ENCODE results near the gene PARK7.

Gene PARK7

DNA sequence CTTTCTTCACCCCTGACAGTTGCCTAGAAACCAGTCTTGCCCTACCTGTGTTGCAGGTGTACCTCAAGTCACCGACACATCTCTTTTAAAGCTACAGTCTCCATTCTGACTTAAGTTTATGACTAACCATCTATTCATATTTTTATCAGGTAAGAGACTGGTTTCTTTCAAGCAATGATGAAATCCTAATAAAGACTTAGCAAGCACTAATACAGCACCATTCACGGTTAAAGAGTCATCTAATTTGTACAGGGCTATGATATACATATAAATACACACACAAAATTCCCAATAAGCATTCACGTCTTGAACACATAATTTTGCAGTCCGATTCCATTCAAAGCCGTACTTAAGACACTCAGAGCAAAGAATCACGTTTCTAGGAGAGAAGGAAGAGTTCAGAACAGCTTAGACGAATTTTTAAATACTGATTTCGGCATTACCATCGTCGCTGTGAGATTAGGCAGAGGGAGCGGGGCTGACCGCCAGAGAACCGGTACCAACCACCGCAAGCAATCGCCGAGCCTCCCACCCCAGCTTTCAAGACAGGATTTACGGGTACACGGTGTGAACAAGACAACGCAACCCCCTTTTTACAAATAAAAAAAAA is 63.7 kb downstream of the PARK7 start:
- ATAC-seq (ENCODE audit: insufficient read depth, low read depth) (no peak), DNase-seq (no peak)
- no peak overlapping the region for H3K27ac ChIP-seq (ENCODE audit: low read length)
- H3K36me3 ChIP-seq (ENCODE audit: insufficient read depth, low read length) = no peaks in the 10 kb centered on the region
- H3K9ac ChIP-seq (ENCODE audit: low read depth, low read length) = no peak overlapping the region
- H4K20me1 ChIP-seq (ENCODE audit: insufficient read depth, low read length) = no peaks in the 10 kb centered on the region
- no peaks in the 10 kb centered on the region for H3K79me2 ChIP-seq (ENCODE audit: insufficient read depth, low read length)
- no peaks in the 10 kb centered on the region for H3K4me1 ChIP-seq (ENCODE audit: insufficient read depth, low read length)
- H2AFZ ChIP-seq (ENCODE audit: low read depth, low read length) = no peak overlapping the region
- no peak overlapping the region for H3K4me3 ChIP-seq (ENCODE audit: low read depth in 1 of 2, low read length in 2 of 2)
- peaks cover 11% of the 10 kb centered on the region for H3K27me3 ChIP-seq (ENCODE audit: insufficient read depth, low read length, poor library complexity)
- H3K9me3 ChIP-seq (ENCODE audit: insufficient read depth, low read length, severe bottlenecking) = no peaks in the 10 kb centered on the region
- no peak for TF ChIP-seq EZH2 (IDR thresholded peaks at IDR 0.05; ENCODE audit: borderline replicate concordance, low read depth, low read length, severe bottlenecking)
- TF ChIP-seq, protein P1, sequence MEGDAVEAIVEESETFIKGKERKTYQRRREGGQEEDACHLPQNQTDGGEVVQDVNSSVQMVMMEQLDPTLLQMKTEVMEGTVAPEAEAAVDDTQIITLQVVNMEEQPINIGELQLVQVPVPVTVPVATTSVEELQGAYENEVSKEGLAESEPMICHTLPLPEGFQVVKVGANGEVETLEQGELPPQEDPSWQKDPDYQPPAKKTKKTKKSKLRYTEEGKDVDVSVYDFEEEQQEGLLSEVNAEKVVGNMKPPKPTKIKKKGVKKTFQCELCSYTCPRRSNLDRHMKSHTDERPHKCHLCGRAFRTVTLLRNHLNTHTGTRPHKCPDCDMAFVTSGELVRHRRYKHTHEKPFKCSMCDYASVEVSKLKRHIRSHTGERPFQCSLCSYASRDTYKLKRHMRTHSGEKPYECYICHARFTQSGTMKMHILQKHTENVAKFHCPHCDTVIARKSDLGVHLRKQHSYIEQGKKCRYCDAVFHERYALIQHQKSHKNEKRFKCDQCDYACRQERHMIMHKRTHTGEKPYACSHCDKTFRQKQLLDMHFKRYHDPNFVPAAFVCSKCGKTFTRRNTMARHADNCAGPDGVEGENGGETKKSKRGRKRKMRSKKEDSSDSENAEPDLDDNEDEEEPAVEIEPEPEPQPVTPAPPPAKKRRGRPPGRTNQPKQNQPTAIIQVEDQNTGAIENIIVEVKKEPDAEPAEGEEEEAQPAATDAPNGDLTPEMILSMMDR (IDR thresholded peaks at IDR 0.05; ENCODE audit: borderline replicate concordance, extremely low read depth, low read length, poor library complexity, severe bottlenecking) = no peak
- no peak overlapping the region for H3K4me2 ChIP-seq (ENCODE audit: insufficient read depth, low read length)

DNA sequence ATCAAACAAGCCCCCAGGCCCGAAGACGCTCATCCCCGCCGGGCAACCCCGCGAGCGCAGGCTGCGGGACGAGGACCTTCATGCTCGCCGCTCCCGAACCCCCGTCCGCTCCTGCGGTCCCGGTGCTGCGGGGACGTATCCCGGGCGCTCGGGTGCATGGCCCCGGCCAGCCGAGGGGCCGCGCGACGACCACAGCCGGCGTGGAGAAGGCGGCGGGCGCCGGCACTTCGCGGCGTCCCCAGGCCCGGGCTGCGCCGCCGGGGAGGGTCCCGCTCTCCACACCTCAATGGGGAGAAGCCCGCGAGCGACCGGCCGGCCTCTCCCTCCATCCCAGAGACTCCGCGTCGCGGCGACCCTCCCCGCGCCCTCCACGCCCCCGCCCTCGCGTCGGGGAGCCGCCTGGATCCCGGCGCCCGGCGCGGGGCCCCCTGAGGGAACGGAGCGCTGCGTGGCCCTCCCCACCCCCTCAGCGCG is 64.2 kb downstream of the PARK7 start:
- H3K9me3 ChIP-seq (ENCODE audit: insufficient read depth, low read length, severe bottlenecking) = no peaks in the 10 kb centered on the region
- no peak overlapping the region for H3K4me2 ChIP-seq (ENCODE audit: insufficient read depth, low read length)
- H3K36me3 ChIP-seq (ENCODE audit: insufficient read depth, low read length) = no peaks in the 10 kb centered on the region
- H3K4me1 ChIP-seq (ENCODE audit: insufficient read depth, low read length) = no peaks in the 10 kb centered on the region
- H3K4me3 ChIP-seq (ENCODE audit: low read depth in 1 of 2, low read length in 2 of 2) = no peak overlapping the region
- DNase-seq (no peak), ATAC-seq (ENCODE audit: insufficient read depth, low read depth) (no peak)
- TF ChIP-seq, protein P1 (IDR thresholded peaks at IDR 0.05; ENCODE audit: borderline replicate concordance, extremely low read depth, low read length, poor library complexity, severe bottlenecking) = no peak
- TF ChIP-seq EZH2 (IDR thresholded peaks at IDR 0.05; ENCODE audit: borderline replicate concordance, low read depth, low read length, severe bottlenecking) = no peak
- H3K9ac ChIP-seq (ENCODE audit: low read depth, low read length) = no peak overlapping the region
- H2AFZ ChIP-seq (ENCODE audit: low read depth, low read length) = no peak overlapping the region
- no peaks in the 10 kb centered on the region for H3K79me2 ChIP-seq (ENCODE audit: insufficient read depth, low read length)
- peaks cover 11% of the 10 kb centered on the region for H3K27me3 ChIP-seq (ENCODE audit: insufficient read depth, low read length, poor library complexity)
- H4K20me1 ChIP-seq (ENCODE audit: insufficient read depth, low read length) = no peaks in the 10 kb centered on the region
- no peak overlapping the region for H3K27ac ChIP-seq (ENCODE audit: low read length)

DNA sequence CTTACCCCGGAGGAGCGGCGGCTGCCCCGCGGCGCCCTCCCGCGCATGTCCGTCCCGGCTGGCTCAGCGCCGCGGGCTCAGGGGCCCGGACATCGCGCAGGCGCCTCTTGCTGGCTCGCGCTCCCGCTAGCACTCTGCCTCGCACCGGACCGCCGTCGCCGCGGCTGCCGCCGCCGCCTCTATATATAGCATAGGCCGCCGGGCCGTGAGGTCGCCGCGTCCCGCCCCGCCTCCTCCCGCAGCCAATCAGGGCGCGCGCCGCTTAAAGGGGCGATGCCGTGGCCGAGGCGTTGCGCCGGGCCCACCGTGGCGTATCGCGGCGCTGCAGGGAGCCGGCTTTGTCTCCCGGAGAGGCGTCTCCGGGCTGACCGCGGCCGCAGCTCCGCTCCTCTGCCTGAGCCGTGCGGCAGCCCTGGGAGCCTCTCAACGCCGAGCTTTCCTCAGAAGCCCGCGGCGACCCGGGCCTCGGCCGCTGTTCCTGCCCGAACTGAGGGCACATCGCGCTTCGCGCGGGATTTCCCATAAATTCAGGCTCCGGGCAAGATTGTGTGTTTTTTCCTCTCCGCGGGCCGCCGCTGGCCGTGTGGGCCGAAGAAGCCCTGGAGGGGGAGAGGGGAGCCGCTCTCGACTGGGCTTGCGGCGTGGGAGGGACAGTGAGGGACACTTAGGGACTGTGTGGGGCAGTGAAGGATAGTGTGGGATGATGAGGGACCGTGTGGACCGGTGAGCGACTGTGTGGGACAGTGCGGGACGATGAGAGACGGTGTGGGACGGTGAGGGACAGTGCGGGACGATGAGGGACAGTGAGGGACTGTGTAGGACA is 64.9 kb downstream of the PARK7 start, which contains the start of gene ERRFI1:
ERRFI1 (minus strand) TSS at position 157 of the 823 bp plus-strand sequence. CDS start 10,690 bp downstream, outside the sequence.
- Histone ChIP-seq H3K9me3 (ENCODE audit: insufficient read depth, low read length, severe bottlenecking) (no peaks in the 10 kb centered on the region), H3K4me2 (ENCODE audit: insufficient read depth, low read length) (no peak within 1 kb of the TSS), H3K9ac (ENCODE audit: low read depth, low read length) (no peak within 1 kb of the TSS), H2AFZ (ENCODE audit: low read depth, low read length) (no peak within 1 kb of the TSS), H3K36me3 (ENCODE audit: insufficient read depth, low read length) (no peaks in the 10 kb centered on the region), H3K4me3 (ENCODE audit: low read depth in 1 of 2, low read length in 2 of 2) (no peak within 1 kb of the TSS), H3K27ac (ENCODE audit: low read length) (no peak within 1 kb of the TSS), H4K20me1 (ENCODE audit: insufficient read depth, low read length) (no peaks in the 10 kb centered on the region), H3K79me2 (ENCODE audit: insufficient read depth, low read length) (no peaks in the 10 kb centered on the region), H3K4me1 (ENCODE audit: insufficient read depth, low read length) (no peaks in the 10 kb centered on the region), H3K27me3 (ENCODE audit: insufficient read depth, low read length, poor library complexity) (peaks cover 11% of the 10 kb centered on the region)
- TF ChIP-seq EZH2 (IDR thresholded peaks at IDR 0.05; ENCODE audit: borderline replicate concordance, low read depth, low read length, severe bottlenecking) = no peak
- TF ChIP-seq, protein P1 (IDR thresholded peaks at IDR 0.05; ENCODE audit: borderline replicate concordance, extremely low read depth, low read length, poor library complexity, severe bottlenecking) = no peak
- no peak for DNase-seq
- no peak for ATAC-seq (ENCODE audit: insufficient read depth, low read depth)
